GM19193 (cell line): Measurements from ENCODE around the gene SHC2.

Experiments used
- POLR2A ChIP-seq: IDR thresholded peaks from 4 replicates; pipeline ENCODE4 v1.6.1; 2011; ENCODE audit not compliant: insufficient read depth, insufficient read length; ENCODE audit errors: extremely low read depth

SHC2 gene

GRCh38 chr19:397941-398706 is 62.7 kb downstream of the SHC2 start:
- TF ChIP-seq POLR2A: no peak

GRCh38 chr19:397321-397720 is 63.5 kb downstream of the SHC2 start:
- no peak for TF ChIP-seq POLR2A

- no peak for TF ChIP-seq POLR2A
Observed at GRCh38 chr19:395467-395866, 65.4 kb downstream of the SHC2 start.

- TF ChIP-seq POLR2A: no peak
Observed at GRCh38 chr19:392375-392970, 68.4 kb downstream of the SHC2 start.

- no peak for TF ChIP-seq POLR2A
Observed at GRCh38 chr19:391726-392374, 69.0 kb downstream of the SHC2 start.

GRCh38 chr19:391207-391557 is 69.7 kb downstream of the SHC2 start:
- TF ChIP-seq POLR2A: no peak

GRCh38 chr19:390386-391206 is 70.2 kb downstream of the SHC2 start:
- TF ChIP-seq POLR2A: no peak

GRCh38 chr19:389935-390289 is 70.9 kb downstream of the SHC2 start:
- no peak for TF ChIP-seq POLR2A

GRCh38 chr19:389255-389934 is 71.4 kb downstream of the SHC2 start:
- no peak for TF ChIP-seq POLR2A

- no peak for TF ChIP-seq POLR2A
Observed at GRCh38 chr19:388691-389090, 72.1 kb downstream of the SHC2 start.

- TF ChIP-seq POLR2A: no peak
Observed at GRCh38 chr19:387777-388176, 73.1 kb downstream of the SHC2 start.

GRCh38 chr19:384799-385169 is 76.0 kb downstream of the SHC2 start:
- no peak for TF ChIP-seq POLR2A

GRCh38 chr19:383922-384798 is 76.7 kb downstream of the SHC2 start:
- no peak for TF ChIP-seq POLR2A

GRCh38 chr19:383040-383439 is 77.8 kb downstream of the SHC2 start:
- no peak for TF ChIP-seq POLR2A
